Left lung (tissue), 10 donors: ENCODE results near the gene GINS1. TPM values are rescaled to one million over a fixed set of nuclear protein-coding genes. Genes with fewer than 3 reads are reported as not detected.

Experiments used
- ATAC-seq: fragments of 200-7000 bp; cut with Tn5 transposase; one replicate; pipeline ENCODE4 v1.9.1; 2020; ENCODE audit warnings: moderate library complexity
- DNase-seq, 4 donors: peaks; one replicate each; pipeline ENCODE4 v3.0.0-alpha.2; 2013 to 2020
- H3K27ac ChIP-seq, 2 donors: fragments of 200-600 bp; sonication (generic) in 1 of 2; one replicate each; pipeline versions ENCODE4 v1.5.0 to v1.8.0; 2020 to 2021
- H3K27me3 ChIP-seq, 2 donors: fragments of 200-600 bp; sonication (generic) in 1 of 2; one replicate each; pipeline versions ENCODE4 v1.5.0 to v1.8.0; 2020 to 2021
- H3K36me3 ChIP-seq, 2 donors: fragments of 200-600 bp; sonication (generic) in 1 of 2; one replicate each; pipeline versions ENCODE4 v1.5.0 to v1.8.0; 2020 to 2021
- H3K4me1 ChIP-seq, 2 donors: fragments of 200-600 bp; one replicate each; pipeline ENCODE4 v1.8.0; 2021
- H3K4me3 ChIP-seq, 2 donors: fragments of 200-600 bp; sonication (generic) in 1 of 2; one replicate each; pipeline versions ENCODE4 v1.5.0 to v1.8.0; 2020 to 2021; ENCODE audit warnings: mild to moderate bottlenecking in 1 of 2
- H3K9me3 ChIP-seq, 2 donors: fragments of 200-600 bp; sonication (generic) in 1 of 2; one replicate each; pipeline versions ENCODE4 v1.5.0 to v1.8.0; 2020 to 2021
- intact Hi-C, 2 donors: fragments of 100-400 bp; cut with DNase I; formaldehyde crosslinking; loops; one replicate each; pipeline versions ENCODE4 v1.11.2 to v1.14.2; 2022
- polyA plus RNA-seq, 6 donors: library from polyadenylated mRNA; unstranded; fragments of 120-200 nt; gene quantifications; one replicate each; pipeline ENCODE4 v1.2.1, GENCODE V29; 2013; ENCODE audit not compliant: insufficient read length in 6 of 6
- total RNA-seq, 2 donors: library from RNA; stranded (reverse); fragmentation: NEBNext Ultra II Directional; extraction: Animal tissue kit (Norgen Biotek cat#: 25700); gene quantifications; one replicate each; pipeline ENCODE4 v1.2.1, GENCODE V29; 2021
- TF ChIP-seq, protein P1 (sequence below), 2 donors: fragments of 200-600 bp; sonication (generic) in 1 of 2; IDR thresholded peaks; one replicate each; pipeline versions ENCODE4 v1.5.0 to v1.8.0; 2021; ENCODE audit warnings: antibody characterized with exemption in 2 of 2
- donor health status: DM: no; HTN: yes; CAD: no.
- donor health status: DM: no; HTN: no; CAD: no.

GINS1 gene
- total and polyA plus RNA-seq, 8 donors, result 4.8 to 22.9 (median 15.5) TPM

DNA sequence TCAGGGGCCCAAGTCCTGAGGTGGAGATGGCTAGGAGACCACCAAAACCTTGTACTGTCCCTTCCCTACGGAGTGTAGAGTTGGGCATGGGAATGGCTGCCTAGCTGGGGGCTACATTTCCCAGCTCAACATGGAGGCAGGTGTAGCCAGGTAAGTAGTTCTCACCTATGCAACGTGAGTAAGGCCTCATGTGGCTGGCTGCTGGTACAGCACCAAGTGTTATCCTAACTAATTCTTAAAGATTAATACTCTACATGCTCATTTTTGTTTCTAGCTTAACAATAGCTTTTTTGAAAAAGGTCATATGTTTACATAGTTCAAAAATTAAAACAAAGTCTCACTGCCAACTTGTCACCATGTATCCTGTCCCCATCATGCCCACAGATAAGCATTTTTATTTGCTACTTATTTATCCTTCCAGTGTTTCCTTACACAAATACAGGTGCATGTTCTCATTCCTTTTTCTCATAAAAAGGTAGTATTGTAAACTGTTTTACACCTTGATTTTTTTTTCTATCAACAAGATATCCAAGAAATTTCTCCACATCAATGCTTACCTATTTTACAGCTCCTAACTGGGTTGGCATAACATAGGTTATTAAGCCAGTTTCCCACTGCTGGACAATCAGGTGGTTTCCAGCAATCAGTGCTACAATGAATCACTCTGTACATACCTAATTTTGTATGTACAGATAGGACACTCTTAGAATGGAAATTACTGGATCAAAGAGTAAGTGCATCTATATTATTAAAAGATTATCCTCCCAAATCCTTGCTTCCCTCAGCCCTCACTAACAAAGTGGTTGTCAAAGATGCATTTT lies 42.4 kb upstream of the GINS1 start:
- no peak overlapping the region for H3K27ac ChIP-seq
- DNase-seq (no peak), ATAC-seq (no peak)
- no peaks in the 10 kb centered on the region for H3K9me3 ChIP-seq
- intact Hi-C loops, result no loop called here
- no peak overlapping the region for H3K4me3 ChIP-seq
- no peaks in the 10 kb centered on the region for H3K27me3 ChIP-seq
- peaks cover 0 to 10% of the 10 kb centered on the region in 2 donors for H3K4me1 ChIP-seq
- TF ChIP-seq, protein P1, sequence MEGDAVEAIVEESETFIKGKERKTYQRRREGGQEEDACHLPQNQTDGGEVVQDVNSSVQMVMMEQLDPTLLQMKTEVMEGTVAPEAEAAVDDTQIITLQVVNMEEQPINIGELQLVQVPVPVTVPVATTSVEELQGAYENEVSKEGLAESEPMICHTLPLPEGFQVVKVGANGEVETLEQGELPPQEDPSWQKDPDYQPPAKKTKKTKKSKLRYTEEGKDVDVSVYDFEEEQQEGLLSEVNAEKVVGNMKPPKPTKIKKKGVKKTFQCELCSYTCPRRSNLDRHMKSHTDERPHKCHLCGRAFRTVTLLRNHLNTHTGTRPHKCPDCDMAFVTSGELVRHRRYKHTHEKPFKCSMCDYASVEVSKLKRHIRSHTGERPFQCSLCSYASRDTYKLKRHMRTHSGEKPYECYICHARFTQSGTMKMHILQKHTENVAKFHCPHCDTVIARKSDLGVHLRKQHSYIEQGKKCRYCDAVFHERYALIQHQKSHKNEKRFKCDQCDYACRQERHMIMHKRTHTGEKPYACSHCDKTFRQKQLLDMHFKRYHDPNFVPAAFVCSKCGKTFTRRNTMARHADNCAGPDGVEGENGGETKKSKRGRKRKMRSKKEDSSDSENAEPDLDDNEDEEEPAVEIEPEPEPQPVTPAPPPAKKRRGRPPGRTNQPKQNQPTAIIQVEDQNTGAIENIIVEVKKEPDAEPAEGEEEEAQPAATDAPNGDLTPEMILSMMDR (IDR thresholded peaks at IDR 0.05), result no peak
- H3K36me3 ChIP-seq, result no peaks in the 10 kb centered on the region

DNA sequence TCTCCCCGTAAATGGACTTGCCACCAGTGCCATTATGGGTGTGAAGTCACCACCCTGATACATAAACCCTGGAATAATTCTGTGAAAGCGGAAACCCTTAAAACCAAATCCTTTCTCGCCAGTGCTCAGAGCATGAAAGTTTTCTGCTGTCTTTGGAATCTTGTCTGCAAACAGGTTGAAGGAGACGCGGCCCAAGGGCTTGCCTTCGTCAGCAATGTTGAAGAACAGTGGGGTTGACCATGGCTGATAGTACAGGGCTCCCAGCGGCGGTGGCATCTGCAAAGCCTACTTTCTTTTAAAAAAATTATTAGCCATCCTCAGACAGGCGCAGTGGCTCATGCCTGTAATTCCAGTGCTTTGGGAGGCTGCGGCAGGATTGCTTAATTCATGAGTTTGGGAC lies 38.9 kb upstream of the GINS1 start:
- intact Hi-C loops, result no loop called here
- Histone ChIP-seq H3K4me1 (no peaks in the 10 kb centered on the region), H3K27ac (no peak overlapping the region), H3K27me3 (no peaks in the 10 kb centered on the region), H3K9me3 (no peaks in the 10 kb centered on the region), H3K4me3 (no peak overlapping the region), H3K36me3 (no peaks in the 10 kb centered on the region)
- ATAC-seq (no peak), DNase-seq (no peak)
- TF ChIP-seq, protein P1 (IDR thresholded peaks at IDR 0.05), result no peak

DNA sequence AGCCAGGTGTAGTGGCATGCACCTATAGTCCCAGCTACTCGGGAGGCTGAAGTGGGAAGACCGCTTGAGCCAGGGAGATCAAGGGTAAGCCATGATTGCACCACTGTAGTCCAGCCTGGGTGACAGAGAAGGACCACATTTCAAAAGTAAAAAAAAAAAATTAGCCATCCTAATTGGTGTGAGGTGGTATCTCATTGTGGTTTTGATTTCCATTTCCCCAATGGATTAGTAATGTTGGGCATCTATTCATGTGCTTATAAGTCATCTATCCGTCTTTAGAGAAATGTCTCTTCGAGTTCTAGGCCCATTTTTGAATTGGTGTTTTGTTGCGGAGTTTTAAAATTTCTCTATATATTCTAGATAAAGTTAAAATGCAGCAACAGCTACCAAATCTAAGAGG lies 38.5 kb upstream of the GINS1 start:
- Histone ChIP-seq H3K27me3 (no peaks in the 10 kb centered on the region), H3K27ac (no peak overlapping the region), H3K4me1 (no peaks in the 10 kb centered on the region), H3K9me3 (no peaks in the 10 kb centered on the region), H3K4me3 (no peak overlapping the region), H3K36me3 (no peaks in the 10 kb centered on the region)
- DNase-seq, result no peak
- no peak for ATAC-seq
- intact Hi-C loops, result no loop called here
- TF ChIP-seq, protein P1 (IDR thresholded peaks at IDR 0.05), result no peak

DNA sequence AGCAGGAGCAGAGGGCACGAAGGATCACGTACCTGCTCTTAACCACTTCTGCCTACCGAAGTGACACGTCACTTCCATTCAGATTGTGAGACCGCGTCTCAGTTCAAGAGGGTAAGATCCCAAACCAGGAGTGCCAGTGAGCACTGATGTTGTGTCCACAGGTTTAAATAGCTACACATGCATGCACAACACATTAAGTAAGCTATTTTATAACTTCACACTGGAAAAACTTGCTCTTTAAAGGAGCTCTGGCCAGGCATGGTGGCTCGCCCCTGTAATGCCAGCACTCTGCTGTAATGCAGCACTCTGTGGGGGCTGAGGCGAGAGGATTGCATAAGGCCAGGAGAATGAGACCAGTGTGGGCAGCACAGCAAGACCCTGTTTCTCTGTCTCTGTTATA lies 37.9 kb upstream of the GINS1 start:
- H3K4me1 ChIP-seq, result no peaks in the 10 kb centered on the region
- ATAC-seq (peak; percentile 78), DNase-seq (peak in 1 of 4 donors; percentile 65)
- intact Hi-C loops, result no loop called here
- H3K4me3 ChIP-seq, result no peak overlapping the region
- H3K9me3 ChIP-seq, result no peaks in the 10 kb centered on the region
- no peak overlapping the region for H3K27ac ChIP-seq
- TF ChIP-seq, protein P1 (IDR thresholded peaks at IDR 0.05), result no peak
- H3K36me3 ChIP-seq, result no peaks in the 10 kb centered on the region
- no peaks in the 10 kb centered on the region for H3K27me3 ChIP-seq

DNA sequence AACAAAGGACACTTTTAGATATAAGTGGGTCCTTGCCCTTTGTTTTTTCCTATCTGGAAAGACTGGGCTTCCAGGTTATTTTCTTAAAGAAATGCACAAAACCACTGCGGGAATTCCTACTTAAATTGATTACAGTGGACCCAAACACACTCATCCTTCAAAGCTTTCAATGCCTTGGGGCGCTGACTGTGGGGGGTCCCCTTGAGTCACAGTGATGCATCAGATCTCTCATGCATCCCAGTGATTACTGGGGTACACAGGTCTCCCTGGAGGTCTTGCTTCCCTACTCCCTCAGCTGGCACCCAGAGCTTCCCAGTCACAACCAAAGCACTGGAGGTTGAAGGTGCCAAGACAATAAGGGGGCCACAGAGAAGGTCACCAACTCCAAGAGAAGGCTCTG lies 37.5 kb upstream of the GINS1 start:
- Histone ChIP-seq H3K27me3 (no peaks in the 10 kb centered on the region), H3K9me3 (no peaks in the 10 kb centered on the region), H3K27ac (no peak overlapping the region), H3K36me3 (no peaks in the 10 kb centered on the region), H3K4me1 (no peaks in the 10 kb centered on the region), H3K4me3 (no peak overlapping the region)
- ATAC-seq, result no peak
- intact Hi-C loops, result no loop called here
- TF ChIP-seq, protein P1 (IDR thresholded peaks at IDR 0.05), result no peak
- no peak for DNase-seq
